ENCODE data around the gene GSTM4.

GSTM4 gene

DNA sequence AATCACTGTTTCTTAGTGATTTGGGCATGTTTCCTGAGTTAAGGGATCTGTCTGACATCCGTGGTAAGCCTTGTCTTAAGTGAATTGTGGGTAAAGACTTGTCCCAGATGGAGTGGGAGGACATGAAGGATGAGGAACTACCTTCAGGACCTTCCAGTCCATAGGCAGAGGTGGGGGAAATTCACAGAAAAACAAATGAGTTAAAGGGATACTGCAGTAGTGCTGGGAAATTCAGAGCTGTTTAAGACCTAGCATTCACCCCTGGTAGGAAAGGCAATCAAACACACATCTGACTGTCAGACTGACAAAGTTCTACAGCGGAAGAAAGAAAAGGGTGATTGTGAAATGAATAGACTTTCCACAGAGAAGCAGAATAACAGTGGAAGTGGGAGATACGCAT, 39.5 kb upstream of the GSTM4 start:
- no peak overlapping the region for H3K4me3 ChIP-seq (ENCODE audit: low read depth, low read length)
- DNase-seq (ENCODE audit: low read depth): no peak
- TF ChIP-seq, protein P1, sequence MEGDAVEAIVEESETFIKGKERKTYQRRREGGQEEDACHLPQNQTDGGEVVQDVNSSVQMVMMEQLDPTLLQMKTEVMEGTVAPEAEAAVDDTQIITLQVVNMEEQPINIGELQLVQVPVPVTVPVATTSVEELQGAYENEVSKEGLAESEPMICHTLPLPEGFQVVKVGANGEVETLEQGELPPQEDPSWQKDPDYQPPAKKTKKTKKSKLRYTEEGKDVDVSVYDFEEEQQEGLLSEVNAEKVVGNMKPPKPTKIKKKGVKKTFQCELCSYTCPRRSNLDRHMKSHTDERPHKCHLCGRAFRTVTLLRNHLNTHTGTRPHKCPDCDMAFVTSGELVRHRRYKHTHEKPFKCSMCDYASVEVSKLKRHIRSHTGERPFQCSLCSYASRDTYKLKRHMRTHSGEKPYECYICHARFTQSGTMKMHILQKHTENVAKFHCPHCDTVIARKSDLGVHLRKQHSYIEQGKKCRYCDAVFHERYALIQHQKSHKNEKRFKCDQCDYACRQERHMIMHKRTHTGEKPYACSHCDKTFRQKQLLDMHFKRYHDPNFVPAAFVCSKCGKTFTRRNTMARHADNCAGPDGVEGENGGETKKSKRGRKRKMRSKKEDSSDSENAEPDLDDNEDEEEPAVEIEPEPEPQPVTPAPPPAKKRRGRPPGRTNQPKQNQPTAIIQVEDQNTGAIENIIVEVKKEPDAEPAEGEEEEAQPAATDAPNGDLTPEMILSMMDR (IDR thresholded peaks at IDR 0.05; ENCODE audit: control insufficient read depth, extremely low read depth, insufficient read depth): no peak

DNA sequence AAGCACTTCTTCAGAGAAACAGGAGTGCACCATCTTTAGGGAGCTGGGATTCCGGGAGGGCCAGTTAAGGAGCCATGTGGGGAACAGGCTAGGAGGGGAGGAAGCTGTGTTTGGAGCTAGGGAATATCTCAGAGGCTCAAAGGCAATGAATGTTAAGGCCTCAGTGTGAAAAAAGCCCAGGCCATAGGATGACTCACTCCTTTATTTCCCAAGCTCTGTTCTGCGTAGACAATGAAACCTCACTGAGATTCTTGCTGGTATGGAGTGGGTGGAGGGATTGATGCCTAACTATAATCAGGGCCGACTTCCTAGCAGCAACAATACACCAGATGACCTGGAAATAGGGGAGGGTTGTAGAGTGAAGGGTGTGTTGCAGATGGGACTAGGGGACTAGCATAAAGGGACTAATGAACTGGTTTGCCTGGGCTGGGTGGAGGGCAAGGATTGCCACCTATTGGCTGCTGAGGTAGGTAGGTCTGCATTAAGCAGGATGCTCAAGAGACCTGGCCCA, 38.6 kb upstream of the GSTM4 start:
- DNase-seq (ENCODE audit: low read depth): no peak
- H3K4me3 ChIP-seq (ENCODE audit: low read depth, low read length): no peak overlapping the region
- TF ChIP-seq, protein P1 (IDR thresholded peaks at IDR 0.05; ENCODE audit: control insufficient read depth, extremely low read depth, insufficient read depth): 0 out of 2 replicates have a peak, but pooled peaks have one; percentile 4

DNA sequence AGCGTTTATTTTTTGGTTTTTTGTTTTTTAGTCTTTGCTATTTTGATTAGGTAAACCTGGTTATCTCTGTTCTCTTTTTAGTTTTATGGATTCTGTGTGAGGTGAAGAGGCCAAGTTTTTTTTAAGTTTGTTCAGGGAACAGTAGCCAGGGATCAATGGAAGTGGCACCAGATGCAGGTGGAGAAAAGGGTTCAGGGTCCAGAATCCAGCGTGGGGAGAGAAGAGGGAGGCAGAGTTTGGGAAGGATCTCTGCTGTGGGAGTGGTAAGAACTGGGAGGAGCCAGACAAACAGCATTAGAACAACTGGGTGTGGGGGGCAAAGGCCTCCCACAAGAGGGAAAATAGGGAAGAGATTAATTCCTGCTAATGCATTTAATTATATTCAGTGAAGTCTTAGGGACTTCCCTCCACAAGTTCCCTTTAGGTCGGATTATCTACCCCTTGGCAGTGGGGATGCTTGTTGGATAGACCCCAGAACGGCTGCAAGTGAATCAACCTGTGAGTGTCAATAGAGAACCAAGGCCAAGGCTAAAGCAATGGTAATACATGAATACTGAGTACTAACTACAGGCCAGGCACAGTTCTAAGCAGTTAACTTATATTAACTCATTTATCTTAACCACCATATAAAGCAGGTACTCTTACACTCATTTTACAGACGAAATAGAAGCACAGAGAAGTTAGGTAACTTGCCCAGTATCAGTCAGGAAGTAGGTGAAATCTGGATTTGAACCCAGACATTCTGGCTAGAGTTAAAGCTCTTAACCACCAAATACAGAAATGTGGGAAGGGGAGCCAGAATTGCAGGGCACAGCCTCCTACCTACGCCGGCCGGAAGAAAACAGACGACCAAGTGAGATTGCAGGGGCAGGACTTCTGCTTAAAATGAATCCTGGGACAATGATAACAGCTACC, 37.0 kb upstream of the GSTM4 start:
- H3K4me3 ChIP-seq (ENCODE audit: low read depth, low read length): peak overlapping the region; percentile 96
- no peak for DNase-seq (ENCODE audit: low read depth)
- TF ChIP-seq, protein P1 (IDR thresholded peaks at IDR 0.05; ENCODE audit: control insufficient read depth, extremely low read depth, insufficient read depth): no peak

DNA sequence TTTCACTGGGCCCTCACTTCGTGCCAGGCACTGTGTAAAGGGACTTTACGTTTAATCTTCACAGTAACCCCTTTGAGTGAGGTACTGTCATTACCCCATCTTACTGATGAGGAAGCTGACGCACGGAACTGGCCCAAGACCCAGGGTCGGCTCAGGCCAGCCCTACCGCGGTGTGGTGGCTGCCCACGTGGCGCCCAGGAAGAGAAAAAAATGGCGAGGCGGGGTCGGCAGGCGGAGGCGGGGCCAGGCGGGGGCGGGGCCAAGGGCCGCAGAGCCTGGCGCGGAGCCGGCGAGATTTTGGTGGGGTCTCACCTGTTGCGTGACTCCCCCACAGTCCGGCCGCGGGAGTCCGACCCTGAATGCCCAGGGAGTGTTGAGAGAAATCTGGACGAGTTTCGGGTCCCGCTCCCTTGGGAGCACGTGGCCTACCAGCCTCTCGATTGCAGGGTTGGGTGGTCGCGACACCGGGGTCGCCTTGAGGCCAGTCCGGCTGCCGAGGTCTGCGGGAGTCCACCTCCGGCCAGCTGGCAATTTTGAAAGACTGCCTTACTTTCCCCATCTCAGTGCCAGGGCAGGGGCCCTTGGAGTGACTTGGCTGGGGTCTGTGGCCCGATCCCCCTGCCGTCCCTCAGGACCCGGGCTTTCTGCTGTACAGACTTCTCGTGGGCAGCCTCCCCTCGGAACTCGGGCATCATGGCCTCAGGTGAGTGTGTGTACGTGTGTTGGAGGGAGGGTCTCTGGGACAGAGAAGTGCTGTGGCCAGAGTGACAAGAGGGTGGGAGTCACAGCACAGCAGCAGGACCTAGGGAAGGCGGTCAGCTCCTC, 36.1 kb upstream of the GSTM4 start, which contains the start of the genes AMPD2 and GNAT2:
TSS of gene AMPD2 (plus strand) at position 262 of the 825 bp plus-strand sequence. CDS start 1,339 bp downstream, outside the sequence.
TSS of gene GNAT2 (minus strand) at position 41 of the 825 bp plus-strand sequence. CDS start 6,746 bp downstream, outside the sequence.
- TF ChIP-seq, protein P1 (IDR thresholded peaks at IDR 0.05; ENCODE audit: control insufficient read depth, extremely low read depth, insufficient read depth): no peak
- DNase-seq (ENCODE audit: low read depth): peak; percentile 66
- H3K4me3 ChIP-seq (ENCODE audit: low read depth, low read length): peak within 1 kb of the TSS; percentile 96

DNA sequence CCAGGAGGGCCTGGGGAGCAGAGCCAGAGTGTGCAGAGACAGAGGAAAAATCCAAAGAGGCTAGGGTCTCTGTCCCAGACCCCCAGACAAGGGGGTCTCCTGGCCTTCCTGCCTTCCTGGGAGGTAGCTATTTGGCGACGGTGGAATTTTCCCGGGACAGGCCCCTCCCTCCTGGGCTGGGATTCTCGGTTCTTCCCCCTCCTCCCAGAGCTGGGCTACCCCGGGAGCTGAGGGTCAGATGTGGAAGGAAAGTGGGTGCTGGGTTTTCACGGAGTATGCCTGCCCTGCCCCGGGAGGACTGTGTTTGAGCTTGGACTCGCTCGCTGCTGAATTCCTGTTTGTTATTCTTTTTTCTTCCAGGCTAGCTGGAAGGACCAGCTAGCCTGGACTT, 35.5 kb upstream of the GSTM4 start:
- TF ChIP-seq, protein P1 (IDR thresholded peaks at IDR 0.05; ENCODE audit: control insufficient read depth, extremely low read depth, insufficient read depth): no peak
- no peak for DNase-seq (ENCODE audit: low read depth)
- peak overlapping the region; percentile 96 for H3K4me3 ChIP-seq (ENCODE audit: low read depth, low read length)

DNA sequence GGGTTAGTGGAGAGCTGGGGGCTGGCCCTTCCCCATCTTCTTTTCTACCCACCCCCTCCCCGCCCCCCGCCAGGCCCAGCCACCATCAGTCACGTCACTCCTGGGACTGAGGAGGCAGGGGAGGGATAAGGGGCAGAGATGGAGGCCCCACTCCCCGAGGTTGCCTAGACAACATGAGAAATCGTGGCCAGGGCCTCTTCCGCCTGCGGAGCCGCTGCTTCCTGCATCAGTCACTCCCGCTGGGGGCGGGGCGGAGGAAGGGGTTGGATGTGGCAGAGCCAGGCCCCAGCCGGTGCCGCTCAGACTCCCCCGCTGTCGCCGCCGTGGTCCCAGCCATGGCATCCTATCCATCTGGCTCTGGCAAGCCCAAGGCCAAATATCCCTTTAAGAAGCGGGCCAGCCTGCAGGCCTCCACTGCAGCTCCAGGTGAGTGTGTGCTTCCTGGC, 35.0 kb upstream of the GSTM4 start:
- DNase-seq (ENCODE audit: low read depth): peak; percentile 45
- peak overlapping the region; percentile 96 for H3K4me3 ChIP-seq (ENCODE audit: low read depth, low read length)
- TF ChIP-seq, protein P1 (IDR thresholded peaks at IDR 0.05; ENCODE audit: control insufficient read depth, extremely low read depth, insufficient read depth): no peak
